GM04504 (cell line): ENCODE measurements around the gene GJC2.
A peak's percentile ranks its signal among the peaks of the same experiment; 100 is the strongest.

Experiments used
- DNase-seq: peaks from one replicate; pipeline ENCODE4 v3.0.0-alpha.2; 2012; ENCODE audit warnings: low read depth

The GJC2 gene

DNA sequence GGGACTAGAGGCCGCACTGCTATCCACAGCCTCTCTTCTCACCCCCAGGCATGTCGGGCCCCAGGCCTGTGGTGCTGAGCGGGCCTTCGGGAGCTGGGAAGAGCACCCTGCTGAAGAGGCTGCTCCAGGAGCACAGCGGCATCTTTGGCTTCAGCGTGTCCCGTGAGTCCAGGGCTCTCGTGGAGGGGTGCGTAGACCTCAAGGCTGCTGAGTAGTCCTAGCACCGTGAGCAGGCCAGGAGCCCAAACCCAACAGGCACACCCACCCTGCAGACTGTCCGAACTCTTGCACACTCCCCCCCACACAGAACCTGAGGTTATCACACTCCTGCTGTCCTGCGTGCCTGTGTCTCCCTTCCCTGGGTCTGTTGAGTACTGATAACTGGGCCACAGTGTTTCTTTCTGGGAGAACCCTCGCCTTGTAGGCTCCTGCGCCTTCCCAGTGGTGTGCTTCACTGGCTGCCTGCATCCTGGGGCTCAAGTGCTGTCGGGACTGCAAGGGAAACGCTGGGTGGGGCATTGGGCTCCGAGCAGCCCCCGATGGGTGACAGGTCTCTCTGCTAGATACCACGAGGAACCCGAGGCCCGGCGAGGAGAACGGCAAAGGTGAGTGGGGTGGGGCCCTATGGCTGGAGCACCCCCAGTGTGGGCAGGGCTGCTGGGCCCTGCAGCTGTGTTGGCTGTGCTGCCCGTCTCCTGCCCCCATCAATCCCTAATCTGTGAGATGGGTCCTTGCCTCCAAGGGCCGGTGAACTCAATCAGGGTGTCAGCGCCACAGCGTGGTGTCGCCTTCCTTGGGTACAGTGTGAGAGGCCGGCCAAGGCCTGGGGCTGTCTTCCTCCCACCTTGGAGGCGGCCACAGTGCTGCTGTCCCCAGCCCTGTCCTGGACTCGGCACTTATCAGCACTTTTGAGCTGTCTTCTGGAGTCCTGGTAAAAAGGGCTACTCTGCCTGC, 4.0 kb upstream of the GJC2 start:
- DNase-seq = no peak

DNA sequence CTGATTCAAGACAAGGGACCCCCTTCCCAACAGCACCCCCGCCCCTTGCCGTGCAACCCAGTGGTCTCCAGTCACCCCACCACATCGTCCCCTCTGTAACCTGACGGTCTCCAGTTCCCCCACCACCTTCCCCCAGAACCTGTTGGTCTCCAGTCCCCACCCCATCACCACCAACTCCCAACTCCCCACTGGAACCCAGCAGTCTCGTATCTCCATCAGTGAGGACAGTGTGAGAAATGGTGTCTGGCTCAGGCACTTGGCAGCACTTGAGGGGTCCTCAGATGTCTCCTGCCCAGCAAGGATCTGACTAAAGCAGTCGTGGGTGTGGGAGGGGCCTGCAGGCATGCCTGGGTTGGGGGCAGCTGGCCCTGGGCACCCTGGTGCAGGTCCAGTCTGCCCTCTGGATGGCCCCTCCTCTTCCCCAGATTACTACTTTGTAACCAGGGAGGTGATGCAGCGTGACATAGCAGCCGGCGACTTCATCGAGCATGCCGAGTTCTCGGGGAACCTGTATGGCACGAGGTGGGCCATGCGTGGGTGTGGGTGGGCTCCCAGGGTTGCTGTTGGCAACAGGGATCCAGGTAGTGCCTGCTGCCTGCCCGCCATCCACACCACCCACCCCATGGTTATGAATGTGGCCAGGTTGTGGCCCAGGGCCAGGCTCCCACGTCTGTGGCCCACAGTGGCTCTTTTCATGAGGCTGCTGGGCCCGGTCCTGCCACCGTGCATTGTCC, 3.1 kb upstream of the GJC2 start:
- no peak for DNase-seq

DNA sequence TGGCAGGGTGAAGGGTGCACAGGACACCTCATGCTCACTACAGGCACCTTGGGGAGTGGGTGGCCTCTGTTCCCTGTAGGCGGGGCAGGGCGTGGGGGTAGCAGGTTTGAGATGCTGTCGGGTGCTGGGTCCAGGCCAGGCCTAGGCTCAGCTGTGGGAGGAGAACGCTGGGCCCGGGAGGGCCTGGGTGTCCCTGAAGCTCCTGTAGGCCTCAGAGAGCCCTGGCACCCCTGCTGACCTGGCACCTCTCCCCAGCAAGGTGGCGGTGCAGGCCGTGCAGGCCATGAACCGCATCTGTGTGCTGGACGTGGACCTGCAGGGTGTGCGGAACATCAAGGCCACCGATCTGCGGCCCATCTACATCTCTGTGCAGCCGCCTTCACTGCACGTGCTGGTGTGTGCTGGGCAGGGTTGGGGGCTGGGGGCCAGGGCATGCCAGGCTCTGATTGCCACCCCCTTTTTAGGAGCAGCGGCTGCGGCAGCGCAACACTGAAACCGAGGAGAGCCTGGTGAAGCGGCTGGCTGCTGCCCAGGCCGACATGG, 2.5 kb upstream of the GJC2 start:
- no peak for DNase-seq

DNA sequence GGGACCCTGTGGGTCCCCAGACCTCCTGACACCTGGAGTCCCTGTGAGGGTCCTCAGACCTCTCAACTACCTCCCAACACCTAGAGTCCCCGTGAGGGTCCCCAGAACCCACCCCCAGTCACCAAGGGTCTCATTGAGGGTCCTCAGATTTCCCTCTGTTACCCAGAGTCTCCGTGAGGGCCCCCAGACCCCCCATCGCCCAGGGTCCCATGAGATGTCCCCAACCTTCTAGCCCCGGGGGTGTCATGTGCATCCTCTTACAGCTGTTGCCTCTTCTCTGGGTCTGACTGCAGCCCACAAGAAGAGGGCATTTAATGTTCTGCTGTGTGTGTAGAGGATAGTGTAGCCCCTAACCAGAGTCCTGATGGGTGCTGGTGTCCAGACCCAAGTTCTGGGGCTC, 2.0 kb upstream of the GJC2 start:
- no peak for DNase-seq

DNA sequence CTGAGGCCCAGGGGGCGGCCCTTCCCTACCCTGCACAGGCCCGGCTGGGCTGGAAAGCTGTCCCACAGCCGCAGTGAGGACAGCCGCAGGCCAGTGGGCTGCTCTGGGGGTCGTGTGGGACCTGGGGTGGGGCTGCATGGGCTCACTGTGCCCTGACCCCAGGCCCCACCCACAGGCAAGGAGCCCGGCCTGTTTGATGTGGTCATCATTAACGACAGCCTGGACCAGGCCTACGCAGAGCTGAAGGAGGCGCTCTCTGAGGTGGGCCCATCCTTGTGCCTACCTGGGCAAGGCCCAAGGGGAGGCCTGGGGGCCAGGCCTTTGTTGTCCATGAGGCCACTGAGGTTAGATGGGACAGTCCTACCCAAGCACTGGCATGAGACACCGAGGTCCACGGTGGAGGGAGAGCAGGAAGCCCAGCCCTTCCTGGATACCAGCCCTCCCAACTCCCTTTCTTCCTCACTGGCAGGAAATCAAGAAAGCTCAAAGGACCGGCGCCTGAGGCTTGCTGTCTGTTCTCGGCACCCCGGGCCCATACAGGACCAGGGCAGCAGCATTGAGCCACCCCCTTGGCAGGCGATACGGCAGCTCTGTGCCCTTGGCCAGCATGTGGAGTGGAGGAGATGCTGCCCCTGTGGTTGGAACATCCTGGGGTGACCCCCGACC, 1.4 kb upstream of the GJC2 start:
- no peak for DNase-seq

DNA sequence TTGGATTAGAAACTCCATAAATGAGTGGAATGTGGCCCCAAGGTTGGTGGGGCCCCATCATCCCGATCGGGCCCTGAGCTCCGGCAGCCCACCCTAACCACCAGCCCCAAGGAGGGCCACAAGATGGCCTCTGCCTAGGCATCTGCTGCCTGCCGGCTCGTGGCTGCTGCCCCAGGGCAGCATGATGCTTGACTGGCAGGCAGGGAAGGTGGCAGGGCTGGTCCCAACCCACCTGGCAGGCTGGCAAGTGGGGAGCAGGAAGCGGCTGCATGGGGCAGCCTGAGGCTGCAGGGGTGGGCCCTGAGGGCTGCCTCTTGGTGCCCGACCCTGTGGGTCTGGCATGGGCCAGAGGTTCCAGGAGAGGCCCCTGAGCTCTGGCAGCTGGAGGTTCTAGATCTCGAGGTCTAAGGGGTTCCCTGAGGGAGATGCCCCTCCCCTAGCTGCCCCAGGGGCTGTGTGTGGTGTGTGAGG, 760 bp upstream of the GJC2 start:
- DNase-seq = no peak

DNA sequence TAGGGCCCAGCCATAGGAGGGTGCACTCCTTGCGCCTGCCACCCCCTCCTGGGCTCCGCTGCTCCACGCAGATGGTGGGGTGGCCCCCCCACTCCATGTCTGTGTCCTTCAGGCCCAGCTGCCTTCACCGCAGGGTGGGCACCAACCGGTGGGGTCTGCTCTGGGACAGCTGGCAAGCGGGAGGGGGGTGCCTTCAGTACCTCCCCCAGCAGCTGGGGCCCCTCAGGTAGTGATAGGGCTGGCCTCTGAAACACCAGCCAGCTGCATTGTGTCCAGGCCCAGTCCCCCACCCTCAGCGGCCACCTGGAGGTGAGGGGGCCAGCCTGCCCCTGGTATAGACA, 360 bp downstream of the GJC2 start:
- no peak for DNase-seq

DNA sequence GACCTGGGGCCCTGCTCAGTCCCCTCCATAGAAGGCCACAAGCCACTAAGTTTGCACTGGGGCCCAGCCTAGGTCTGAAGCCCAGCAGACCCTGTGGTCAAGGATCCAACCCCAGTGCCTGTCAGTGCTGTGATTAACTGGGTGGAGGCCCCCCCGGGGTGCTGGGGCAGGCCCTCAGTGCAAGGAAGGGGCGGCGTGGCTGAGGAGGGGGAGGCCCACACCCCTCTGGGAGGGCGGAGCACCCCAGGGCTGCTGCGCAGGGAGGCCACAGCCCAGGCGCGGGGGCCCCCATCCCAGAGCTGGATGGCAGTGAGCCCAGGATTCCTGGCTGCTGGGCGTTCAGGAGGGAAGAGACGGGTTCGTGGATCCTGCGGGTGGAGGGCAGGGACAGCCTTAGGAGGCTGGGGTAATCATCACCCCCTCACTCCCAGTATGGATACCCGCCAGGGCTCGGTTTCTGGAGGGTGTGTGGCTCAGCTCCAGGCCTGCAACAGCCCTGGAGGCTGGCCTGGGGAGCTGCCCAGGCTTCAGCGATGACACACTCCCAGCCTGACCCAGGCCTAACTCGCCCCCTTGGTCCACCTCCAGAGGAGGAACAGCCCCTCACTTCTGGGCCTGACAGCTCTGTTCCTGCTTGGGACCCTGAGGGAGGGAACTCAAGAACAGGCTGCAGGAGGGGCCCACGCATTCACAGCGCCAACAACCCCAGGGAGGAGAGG, 890 bp downstream of the GJC2 start:
- DNase-seq = peak; percentile 80

DNA sequence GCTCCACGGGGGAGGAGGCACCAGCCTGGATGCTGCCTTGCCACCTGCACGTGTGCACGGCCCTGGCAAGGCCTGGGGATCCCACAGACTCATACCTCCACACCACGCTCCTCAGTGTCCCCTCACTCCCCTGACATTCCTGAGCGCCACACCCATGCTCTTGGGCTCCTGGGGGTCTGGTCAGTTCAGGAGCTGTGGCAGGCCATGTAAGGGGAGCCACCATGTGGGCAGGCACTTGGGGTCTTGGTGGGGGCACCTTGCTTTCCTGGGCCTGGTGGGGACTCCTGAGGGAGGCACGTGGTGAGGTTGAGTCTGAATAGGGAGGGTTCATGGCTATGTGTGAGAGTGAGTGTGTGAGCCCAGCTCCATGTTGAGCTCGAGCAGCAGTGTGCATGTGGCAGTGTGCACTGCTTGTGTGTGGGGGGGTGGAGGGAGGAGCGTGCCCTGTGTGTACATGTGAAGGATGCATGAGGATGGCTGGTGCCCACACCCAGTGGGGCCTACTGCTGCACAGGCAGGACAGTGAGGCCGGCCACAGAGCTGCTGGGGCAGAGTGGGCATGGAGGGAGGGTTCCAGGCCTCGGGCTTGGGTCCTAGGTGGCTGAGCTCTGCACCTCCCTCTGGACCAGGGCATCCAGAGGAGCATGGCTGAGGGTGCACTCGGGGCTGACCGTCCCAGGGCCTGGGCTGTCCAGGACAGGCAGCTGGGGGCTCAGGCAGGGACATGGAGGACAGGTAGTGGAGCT, 1.6 kb downstream of the GJC2 start:
- DNase-seq = no peak

DNA sequence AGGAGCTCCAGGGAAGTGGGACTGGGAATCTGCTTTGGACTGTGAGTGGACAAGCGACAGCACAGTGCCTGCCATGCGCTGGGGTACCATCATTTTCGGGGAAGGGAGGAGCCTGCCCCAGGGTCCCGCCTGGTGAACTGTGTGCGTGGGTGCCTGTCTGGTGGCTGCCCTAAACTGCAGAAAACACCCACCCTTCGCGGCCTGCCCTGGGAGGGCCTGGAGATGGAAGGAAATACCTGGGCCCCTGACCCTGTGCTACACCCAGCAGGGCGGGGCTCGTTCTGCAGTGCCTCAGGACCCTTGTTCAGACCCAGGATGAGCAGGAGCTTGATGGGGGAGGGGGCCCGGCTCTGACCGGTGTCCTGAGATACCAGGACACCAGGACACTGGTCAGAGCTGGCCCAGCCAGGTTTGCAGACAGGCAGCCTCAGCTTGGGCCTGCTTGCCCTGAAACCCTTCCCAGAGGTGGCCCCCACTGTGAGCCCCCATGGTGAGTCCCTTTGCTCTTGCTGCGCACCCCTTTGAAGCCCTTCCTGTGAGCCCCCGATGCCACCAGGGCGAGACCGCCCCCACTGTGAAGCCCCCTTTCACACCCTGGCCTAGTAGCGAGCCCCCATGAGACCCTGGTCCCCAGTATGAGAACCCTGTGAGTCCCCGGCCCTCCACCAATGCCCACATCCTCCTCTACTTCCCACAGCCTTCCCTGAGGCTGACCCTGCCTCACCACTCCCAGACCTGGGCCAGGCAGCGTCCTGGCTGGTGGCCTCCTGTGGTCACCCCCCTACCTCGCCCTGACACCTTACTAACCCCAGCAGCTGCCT, 2.6 kb downstream of the GJC2 start:
- DNase-seq = no peak

DNA sequence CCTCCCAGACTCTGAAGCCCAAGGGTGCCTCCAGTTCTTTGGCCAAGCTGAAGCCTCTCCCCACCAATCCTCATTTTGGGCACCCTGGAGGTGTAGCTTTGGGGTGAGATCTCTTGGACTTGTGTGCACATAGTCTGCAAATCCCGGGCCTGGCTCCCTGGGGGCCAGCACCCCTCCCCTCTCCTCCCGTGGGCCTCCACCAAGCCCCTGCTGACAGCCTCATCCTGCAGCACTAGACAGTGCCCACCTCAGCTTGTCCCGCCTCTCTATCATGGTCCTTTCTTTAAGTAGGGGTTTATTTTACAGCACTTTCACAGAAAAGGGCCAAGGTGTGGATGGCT, 3.2 kb downstream of the GJC2 start:
- no peak for DNase-seq

DNA sequence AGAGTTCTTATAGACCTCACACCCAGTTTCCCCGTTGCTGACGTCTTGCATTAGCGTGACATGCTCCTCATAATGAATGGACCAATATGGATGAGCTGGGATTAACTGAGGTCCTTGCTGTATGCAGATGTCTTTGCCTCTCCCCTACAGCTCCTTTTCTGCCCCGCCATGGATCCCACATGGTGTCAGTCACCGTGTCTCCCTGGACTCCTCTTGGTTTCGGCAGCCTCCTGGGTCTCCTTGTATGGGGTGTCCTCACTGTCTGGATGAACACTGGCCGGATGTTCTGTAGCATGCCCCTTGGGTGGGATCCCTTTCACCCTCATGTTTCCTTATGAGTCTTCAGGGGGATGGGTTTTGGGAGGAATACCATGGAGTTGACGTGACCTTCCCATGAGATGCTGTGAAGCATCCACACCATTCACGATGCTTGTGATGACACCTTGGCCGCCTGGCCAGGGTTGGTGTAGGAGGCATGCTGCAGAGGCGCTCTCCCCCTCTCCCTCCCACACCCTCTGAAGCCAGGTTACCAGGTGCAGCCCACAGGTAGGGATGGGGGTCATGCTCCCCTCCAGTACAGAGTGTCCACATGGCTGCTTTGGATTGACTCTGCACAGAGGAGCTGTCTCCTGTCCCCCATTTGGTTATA, 4.4 kb downstream of the GJC2 start:
- no peak for DNase-seq

DNA sequence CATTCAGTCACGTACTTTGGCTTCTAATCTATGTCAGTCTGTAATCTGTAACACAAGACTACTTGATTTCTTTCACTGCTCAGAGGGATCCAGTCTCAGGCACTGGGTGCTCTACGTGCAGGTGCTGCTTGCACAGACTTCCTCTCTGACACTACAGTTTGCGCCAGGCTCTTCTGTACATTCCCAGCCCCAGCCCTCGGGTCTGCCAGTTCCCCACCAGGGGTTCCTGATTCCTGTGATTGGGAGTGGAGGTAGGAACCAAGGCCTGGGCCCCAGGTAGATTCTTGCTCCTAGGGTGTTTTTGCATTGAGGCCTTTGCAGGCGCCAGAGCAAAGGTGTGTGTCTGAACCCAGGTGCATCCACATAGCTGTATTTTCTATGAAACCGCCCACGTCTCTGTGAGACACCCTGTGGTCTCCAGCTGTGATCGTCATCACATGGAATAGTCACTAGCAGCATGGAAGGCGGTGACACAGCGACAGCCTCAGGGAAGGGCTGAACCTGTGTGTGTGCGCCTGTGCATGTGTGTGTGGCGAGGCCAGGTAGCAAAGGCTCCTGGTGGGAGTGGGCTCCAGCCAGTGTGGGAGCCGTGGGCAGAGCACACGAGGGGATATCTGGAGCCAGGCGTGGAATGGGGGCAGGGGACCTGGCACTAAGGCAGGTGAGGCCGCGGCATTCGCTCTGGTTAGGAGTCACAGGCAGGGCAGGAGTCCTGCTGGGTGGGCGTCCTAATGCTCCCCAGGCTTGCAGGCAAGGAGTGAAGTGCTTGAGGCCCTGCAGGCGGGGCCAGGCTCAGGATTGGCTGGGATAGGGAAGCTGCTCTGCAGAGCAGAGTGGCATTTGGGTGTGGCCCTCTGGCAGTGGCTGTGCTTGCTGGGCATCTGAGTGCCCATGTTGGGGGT, 5.2 kb downstream of the GJC2 start:
- DNase-seq = no peak

DNA sequence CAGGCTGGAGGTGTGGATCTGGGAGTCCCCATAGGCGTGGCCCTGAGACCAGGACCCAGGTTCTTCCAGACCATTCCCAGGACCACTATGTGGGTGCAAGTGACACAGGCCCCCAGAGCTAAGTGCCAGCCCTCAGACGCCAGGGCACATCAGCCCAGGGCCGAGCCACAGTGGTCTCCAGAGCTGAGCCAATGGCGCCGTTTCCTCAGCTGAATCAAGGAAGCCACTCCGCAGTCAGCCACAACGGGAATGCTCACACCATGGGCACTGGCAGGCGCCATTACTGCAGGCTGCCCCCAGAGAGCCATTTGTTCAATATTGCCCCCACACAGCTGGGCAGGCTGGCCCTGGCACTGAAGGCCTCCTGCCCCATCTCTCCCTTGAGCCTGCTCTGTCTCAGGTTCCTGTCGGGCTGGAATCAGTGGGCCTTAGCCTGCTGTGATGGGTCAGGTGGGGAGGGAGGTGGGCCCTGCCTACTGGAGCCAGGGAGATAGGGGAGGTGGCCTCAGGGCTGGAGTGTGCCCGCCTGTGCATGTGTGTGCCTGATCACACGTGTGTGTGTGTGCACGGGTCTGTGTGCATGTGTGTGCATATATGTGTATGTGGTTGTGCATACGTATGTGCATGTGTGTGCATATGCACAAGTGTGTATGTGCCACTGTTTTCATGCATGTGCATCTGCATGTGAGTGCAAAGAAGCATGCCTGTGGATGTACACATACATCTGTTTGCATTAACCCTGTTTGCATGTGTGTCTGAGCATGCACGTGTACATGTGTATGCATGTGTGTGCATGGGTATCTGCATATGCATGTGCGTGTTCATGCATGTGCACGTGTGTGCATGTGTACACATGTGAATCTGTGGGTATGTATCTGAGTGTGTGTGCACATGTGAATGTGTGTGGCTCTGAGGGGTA, 6.1 kb downstream of the GJC2 start:
- no peak for DNase-seq

DNA sequence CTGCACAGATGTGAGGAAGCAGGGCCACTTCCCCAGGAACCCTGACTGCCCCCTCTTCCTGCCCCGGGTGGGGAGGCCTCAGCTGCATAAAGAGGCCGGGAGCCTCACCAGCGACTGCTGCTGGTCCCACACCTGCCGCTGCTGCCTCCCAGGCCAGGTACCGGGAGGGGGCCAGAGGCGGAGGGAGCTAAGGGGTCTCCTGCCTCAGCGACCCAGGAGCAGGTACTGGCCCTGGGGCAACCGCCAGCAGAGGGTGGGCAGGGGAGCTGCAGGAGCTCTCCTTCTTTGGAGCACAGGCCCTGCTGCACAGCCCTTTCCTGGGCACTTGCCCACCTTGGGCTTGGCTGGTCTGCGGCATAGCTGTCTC, 6.8 kb downstream of the GJC2 start:
- no peak for DNase-seq

DNA sequence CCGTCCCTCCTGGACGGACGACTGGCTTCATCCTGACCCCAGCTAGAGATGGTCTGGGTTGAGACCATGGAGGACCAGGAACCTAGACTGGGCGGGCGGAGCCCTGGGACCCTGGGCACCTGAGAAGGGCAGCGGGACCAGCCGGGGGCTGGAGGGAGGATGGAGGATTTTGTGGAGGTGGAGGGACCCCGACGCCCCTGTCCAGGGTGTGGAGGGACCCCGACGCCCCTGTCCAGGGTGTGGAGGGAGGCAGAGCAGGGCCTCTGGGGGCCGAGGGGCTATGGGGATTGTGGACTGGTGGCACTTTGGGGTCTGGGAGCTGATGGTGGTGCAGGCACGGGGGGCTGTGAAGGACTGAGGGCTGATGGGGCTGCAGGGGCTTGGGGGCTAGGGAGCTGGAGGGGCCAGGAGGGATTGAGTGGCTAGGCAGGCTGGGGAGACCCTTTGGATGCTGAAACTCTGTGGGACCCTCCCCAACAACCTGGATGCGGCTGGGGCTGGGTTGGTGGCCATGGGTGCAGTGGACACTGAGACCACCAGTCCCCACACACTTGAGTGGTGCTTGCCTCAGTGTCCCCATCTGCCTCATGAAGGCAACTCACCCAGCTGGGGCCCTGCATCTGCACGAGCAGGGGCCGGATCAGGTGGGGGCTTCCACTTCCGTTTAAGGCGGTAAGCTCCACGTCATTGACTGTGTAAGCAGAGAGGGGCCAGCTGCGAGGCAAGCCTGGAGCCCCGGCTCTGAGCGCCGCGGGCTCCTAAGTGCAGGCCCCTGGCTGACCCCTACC, 7.4 kb downstream of the GJC2 start:
- no peak for DNase-seq

DNA sequence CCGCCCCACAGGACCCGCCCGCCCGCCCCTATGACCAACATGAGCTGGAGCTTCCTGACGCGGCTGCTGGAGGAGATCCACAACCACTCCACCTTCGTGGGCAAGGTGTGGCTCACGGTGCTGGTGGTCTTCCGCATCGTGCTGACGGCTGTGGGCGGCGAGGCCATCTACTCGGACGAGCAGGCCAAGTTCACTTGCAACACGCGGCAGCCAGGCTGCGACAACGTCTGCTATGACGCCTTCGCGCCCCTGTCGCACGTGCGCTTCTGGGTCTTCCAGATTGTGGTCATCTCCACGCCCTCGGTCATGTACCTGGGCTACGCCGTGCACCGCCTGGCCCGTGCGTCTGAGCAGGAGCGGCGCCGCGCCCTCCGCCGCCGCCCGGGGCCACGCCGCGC, 8.0 kb downstream of the GJC2 start:
- no peak for DNase-seq
